Measurements from ENCODE around the gene CLIP3. TPM values are rescaled to one million over a fixed set of nuclear protein-coding genes. Genes with fewer than 3 reads are reported as not detected.

CLIP3 gene
- total RNA-seq, 6 experiments from 2014 or later: 0.55 to 1.6 (median 0.94) TPM

DNA sequence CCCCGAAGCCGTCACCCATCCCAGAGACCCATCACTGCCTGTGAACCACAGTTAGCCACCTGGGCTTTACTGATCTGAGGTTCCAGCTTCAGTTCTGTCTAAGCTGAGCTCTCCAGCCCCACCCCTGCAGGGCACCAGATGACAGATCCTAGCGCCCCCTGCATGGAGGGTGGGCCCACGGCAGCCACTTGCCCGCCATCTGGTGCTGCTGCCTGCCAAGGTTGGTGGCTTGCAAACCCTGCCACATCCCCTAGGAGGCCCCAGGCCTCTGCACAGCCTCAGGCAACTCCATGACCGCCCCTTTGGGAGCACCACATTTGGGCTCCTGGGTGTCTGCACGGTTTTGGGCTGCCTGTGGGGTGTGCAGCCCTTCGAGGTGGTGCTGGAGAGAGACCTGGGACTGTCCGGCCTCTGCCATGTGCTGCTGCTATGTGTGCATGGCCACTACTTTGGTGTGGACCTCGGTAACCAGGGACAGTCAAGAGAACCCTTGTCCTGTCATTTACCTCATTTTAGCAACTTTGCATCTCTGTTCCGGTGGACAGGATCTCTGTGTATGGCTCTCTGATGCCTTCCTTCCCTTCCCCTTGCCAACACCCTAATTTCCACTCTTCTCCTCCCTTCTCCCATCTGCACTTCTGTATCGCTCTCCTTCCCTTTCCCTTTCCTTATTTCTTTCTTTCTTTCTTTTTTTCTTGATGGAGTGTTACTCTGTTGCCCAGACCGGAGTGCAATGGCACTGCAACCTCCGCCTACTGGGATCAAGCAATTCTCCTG, 55.0 kb downstream of the CLIP3 start:
- Histone ChIP-seq H3K4me1 (no peaks in the 10 kb centered on the region), H3K36me3 (no peaks in the 10 kb centered on the region), H3K27ac (no peak overlapping the region), H3K9me3 (no peaks in the 10 kb centered on the region), H3K4me3 (no peak overlapping the region), H3K27me3 (no peaks in the 10 kb centered on the region)
- peak in 3 of 4 donors; percentile 32 to 39 (median 34) for ATAC-seq
- intact Hi-C loops (cut with DNase I): no loop called here
- 61% methylated on average over 6 of the region's 14 CpGs for WGBS (ENCODE audit: insufficient coverage, low coverage, low lambda C conversion rate, missing lambda C conversion rate)
- DNase-seq: peak in 1 of 3 donors; percentile 53
- TF ChIP-seq, protein P1, sequence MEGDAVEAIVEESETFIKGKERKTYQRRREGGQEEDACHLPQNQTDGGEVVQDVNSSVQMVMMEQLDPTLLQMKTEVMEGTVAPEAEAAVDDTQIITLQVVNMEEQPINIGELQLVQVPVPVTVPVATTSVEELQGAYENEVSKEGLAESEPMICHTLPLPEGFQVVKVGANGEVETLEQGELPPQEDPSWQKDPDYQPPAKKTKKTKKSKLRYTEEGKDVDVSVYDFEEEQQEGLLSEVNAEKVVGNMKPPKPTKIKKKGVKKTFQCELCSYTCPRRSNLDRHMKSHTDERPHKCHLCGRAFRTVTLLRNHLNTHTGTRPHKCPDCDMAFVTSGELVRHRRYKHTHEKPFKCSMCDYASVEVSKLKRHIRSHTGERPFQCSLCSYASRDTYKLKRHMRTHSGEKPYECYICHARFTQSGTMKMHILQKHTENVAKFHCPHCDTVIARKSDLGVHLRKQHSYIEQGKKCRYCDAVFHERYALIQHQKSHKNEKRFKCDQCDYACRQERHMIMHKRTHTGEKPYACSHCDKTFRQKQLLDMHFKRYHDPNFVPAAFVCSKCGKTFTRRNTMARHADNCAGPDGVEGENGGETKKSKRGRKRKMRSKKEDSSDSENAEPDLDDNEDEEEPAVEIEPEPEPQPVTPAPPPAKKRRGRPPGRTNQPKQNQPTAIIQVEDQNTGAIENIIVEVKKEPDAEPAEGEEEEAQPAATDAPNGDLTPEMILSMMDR (IDR thresholded peaks at IDR 0.05): peak in 1 of 4 donors; percentile 11
- TF ChIP-seq POLR2A (IDR thresholded peaks at IDR 0.05): no peak

DNA sequence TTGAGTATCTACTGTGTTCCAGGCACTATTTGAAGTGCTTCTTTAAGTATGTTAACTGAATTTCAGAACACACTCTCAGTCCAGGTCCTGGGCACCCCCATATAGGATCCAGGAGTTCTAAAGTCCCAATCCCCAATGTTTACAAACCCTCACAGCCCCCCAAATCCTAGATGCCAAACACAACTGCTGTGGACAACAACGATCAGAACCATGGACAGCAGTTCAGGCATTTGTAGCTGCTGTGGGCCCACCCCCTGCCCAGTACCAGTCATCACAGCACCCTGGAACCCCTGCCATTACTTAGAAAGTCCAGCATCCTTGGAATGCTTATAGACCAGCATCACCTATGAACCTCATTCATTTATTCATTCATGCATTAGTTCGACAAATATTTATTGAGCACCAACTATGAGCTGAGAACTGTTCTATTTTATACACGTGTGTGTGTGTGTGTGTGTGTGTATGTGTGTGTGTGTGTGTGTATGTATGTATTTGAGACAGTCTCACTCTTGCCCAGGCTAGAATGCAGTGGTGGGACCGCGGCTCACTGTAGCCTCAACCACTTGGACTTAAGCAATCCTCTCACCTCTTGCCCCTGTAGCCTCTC, 57.0 kb downstream of the CLIP3 start:
- WGBS (ENCODE audit: insufficient coverage, low coverage, low lambda C conversion rate, missing lambda C conversion rate): 34% methylated on average over 3 of the region's 5 CpGs
- ATAC-seq: no peak
- H3K4me3 ChIP-seq: no peak overlapping the region
- H3K27me3 ChIP-seq: no peaks in the 10 kb centered on the region
- H3K36me3 ChIP-seq: no peaks in the 10 kb centered on the region
- no peak for TF ChIP-seq POLR2A (IDR thresholded peaks at IDR 0.05)
- TF ChIP-seq, protein P1 (IDR thresholded peaks at IDR 0.05): no peak
- no peak overlapping the region for H3K27ac ChIP-seq
- H3K4me1 ChIP-seq: no peaks in the 10 kb centered on the region
- intact Hi-C loops (cut with DNase I): no loop called here
- H3K9me3 ChIP-seq: no peaks in the 10 kb centered on the region
- DNase-seq: no peak

DNA sequence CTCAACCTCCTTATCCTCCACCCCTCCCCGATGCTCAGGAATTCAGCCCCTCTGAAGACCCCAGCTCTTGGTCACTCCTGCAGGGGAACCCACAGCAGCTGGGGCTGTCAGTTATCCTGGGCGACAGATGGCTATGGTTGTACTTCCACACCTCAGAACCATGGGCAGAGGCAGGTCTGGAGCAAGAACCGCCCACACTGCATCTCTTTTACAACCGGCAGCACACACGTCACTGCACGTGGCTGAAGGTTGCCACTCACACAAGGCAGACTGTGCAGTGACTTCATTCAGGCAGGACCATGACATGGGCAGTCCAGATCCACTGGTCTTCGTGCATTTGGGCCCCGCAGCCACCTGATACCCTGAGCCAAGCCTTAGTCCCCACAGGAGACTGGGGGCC, 59.2 kb downstream of the CLIP3 start:
- 10% methylated on average over 2 of the region's 8 CpGs for WGBS (ENCODE audit: insufficient coverage, low coverage, low lambda C conversion rate, missing lambda C conversion rate)
- no peak for ATAC-seq
- no peaks in the 10 kb centered on the region for H3K9me3 ChIP-seq

DNA sequence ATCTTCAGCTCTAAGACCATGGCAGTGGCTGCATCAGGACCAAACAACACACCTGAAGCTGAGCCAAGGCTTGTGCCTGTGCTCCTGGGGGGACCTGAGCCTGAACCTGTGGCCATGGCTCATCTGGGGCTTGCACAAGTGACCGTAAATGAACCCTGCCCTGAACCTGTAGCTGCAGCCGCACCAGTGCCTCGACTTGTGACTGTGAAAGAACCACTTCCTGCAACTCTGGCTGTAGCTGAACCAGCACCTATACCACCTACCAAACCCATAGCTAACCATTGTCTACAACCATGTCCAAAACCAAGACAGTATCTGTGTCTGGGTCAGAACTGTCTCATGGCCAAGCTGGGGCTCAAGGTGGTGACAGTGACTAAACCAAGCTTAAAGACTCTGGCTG, 65.9 kb downstream of the CLIP3 start:
- ATAC-seq (no peak), DNase-seq (no peak)
- H3K4me1 ChIP-seq: no peaks in the 10 kb centered on the region
- H3K27ac ChIP-seq: no peak overlapping the region
- intact Hi-C loops (cut with DNase I): no loop called here
- H3K27me3 ChIP-seq: no peaks in the 10 kb centered on the region
- no CpG with 5 or more reads among the region's 3 CpGs for WGBS (ENCODE audit: insufficient coverage, low coverage, low lambda C conversion rate, missing lambda C conversion rate)
- no peaks in the 10 kb centered on the region for H3K9me3 ChIP-seq
- H3K4me3 ChIP-seq: no peak overlapping the region
- H3K36me3 ChIP-seq: no peaks in the 10 kb centered on the region
- TF ChIP-seq, protein P1 (IDR thresholded peaks at IDR 0.05): no peak
- no peak for TF ChIP-seq POLR2A (IDR thresholded peaks at IDR 0.05)

More for the DNA sequence above, 59.2 kb downstream of the CLIP3 start:
- TF ChIP-seq POLR2A (IDR thresholded peaks at IDR 0.05): no peak
- TF ChIP-seq, protein P1 (IDR thresholded peaks at IDR 0.05): no peak
- no peaks in the 10 kb centered on the region for H3K36me3 ChIP-seq
- H3K4me1 ChIP-seq: no peaks in the 10 kb centered on the region
- intact Hi-C loops (cut with DNase I): no loop called here
- DNase-seq: no peak
- H3K4me3 ChIP-seq: no peak overlapping the region
- no peak overlapping the region for H3K27ac ChIP-seq
- H3K27me3 ChIP-seq: no peaks in the 10 kb centered on the region

Other genes starting within 250 kb of the CLIP3 start
- gene PRODH2, start 220.0 kb downstream of the CLIP3 start, total RNA-seq: 100 to 1,000 TPM in 4 of 6 experiments, 10 to 100 TPM in 2; 60.3 to 281 (median 134) TPM
- not detected for gene NPHS1, start 180.4 kb downstream of the CLIP3 start, total RNA-seq
- not detected for gene KIRREL2, start 176.0 kb downstream of the CLIP3 start, total RNA-seq
- gene APLP1, start 164.3 kb downstream of the CLIP3 start, total RNA-seq: 1 to 10 TPM in 1 of 6 experiments, under 1 TPM in 2, not detected in 3; 0.27 to 1.5 (median 0.37) TPM
- gene NFKBID, start 132.3 kb downstream of the CLIP3 start, total RNA-seq: 1 to 10 TPM; 1.0 to 2.6 (median 1.7) TPM
- 1 to 10 TPM in 5 of 6 experiments, not detected in 1; 1.7 to 4.2 (median 2.4) TPM for gene HCST, start 130.3 kb downstream of the CLIP3 start, total RNA-seq
- 10 to 100 TPM; 15.6 to 77.8 (median 29.7) TPM for gene TYROBP, start 124.6 kb downstream of the CLIP3 start, total RNA-seq
- 1 to 10 TPM; 5.6 to 8.6 (median 7.0) TPM for gene LRFN3, start 96.5 kb downstream of the CLIP3 start, total RNA-seq
- gene SDHAF1, start 37.7 kb downstream of the CLIP3 start, total RNA-seq: 10 to 100 TPM in 4 of 6 experiments, 1 to 10 TPM in 2; 8.4 to 41.9 (median 12.0) TPM
- gene SYNE4, start 24.1 kb downstream of the CLIP3 start, total RNA-seq: 1 to 10 TPM; 3.9 to 7.5 (median 7.0) TPM
- gene ALKBH6, start 18.7 kb downstream of the CLIP3 start, total RNA-seq: 10 to 100 TPM in 5 of 6 experiments, 1 to 10 TPM in 1; 9.7 to 31.2 (median 11.5) TPM
- 1 to 10 TPM; 2.5 to 9.0 (median 4.2) TPM for gene THAP8, start 21.4 kb upstream of the CLIP3 start, total RNA-seq
- gene WDR62, start 22.0 kb upstream of the CLIP3 start, total RNA-seq: 1 to 10 TPM in 2 of 6 experiments, under 1 TPM in 4; 0.20 to 1.6 (median 0.58) TPM
- not detected for gene OVOL3, start 78.3 kb upstream of the CLIP3 start, total RNA-seq
- 10 to 100 TPM; 27.3 to 34.4 (median 29.9) TPM for gene POLR2I, start 82.0 kb upstream of the CLIP3 start, total RNA-seq
- gene TBCB, start 82.6 kb upstream of the CLIP3 start, total RNA-seq: 10 to 100 TPM; 27.8 to 64.7 (median 36.4) TPM
- gene CAPNS1, start 107.2 kb upstream of the CLIP3 start, total RNA-seq: 100 to 1,000 TPM in 4 of 6 experiments, 10 to 100 TPM in 2; 93.0 to 252 (median 168) TPM
- gene COX7A1, start 119.6 kb upstream of the CLIP3 start, total RNA-seq: 1 to 10 TPM; 1.0 to 6.2 (median 3.8) TPM
- gene ZNF565, start 181.8 kb upstream of the CLIP3 start, total RNA-seq: 1 to 10 TPM in 5 of 6 experiments, under 1 TPM in 1; 0.37 to 3.6 (median 2.2) TPM
- gene ZNF146, start 182.2 kb upstream of the CLIP3 start, total RNA-seq: 10 to 100 TPM; 16.2 to 33.0 (median 27.0) TPM

Measured in right lobe of liver (tissue), 6 donors.